DND-41 (cell line): ENCODE results near the gene PPP1R3E.

Source experiments
- ATAC-seq: fragments of 200-7000 bp; cut with Tn5 transposase; 3 replicates; pipeline ENCODE4 v1.9.1; 2021; ENCODE audit warnings: low read depth; ENCODE audit not compliant: insufficient read depth
- DNase-seq: peaks from one replicate; pipeline ENCODE4 v3.0.0-alpha.2; 2020
- H2AFZ ChIP-seq: 2 replicates; pipeline ENCODE4 v1.6.0; 2012; ENCODE audit warnings: low read depth, low read length
- H3K27ac ChIP-seq: 2 replicates; pipeline ENCODE4 v1.5.1; 2012; ENCODE audit warnings: low read length, inconsistent platforms
- H3K27me3 ChIP-seq: fragments of 200-600 bp; sonication (generic); 2 replicates; pipeline ENCODE4 v1.6.0; 2012; ENCODE audit warnings: low read length, mild to moderate bottlenecking, inconsistent platforms; ENCODE audit not compliant: insufficient read depth, poor library complexity
- H3K36me3 ChIP-seq: 2 replicates; pipeline ENCODE4 v1.5.1; 2012; ENCODE audit warnings: low read length, inconsistent platforms; ENCODE audit not compliant: insufficient read depth
- H3K4me1 ChIP-seq: 2 replicates; pipeline ENCODE4 v1.5.1; 2012; ENCODE audit warnings: mild to moderate bottlenecking, low read length; ENCODE audit not compliant: insufficient read depth
- H3K4me2 ChIP-seq: 2 replicates; pipeline ENCODE4 v1.6.0; 2012; ENCODE audit warnings: mild to moderate bottlenecking, moderate library complexity, low read length, inconsistent platforms; ENCODE audit not compliant: insufficient read depth
- H3K4me3 ChIP-seq, 2 experiments: fragments of 200-600 bp in 1 of 2; shearing (Covaris generic) in 1 of 2; 2 replicates each; pipeline ENCODE4 v1.5.1; 2012 to 2016; ENCODE audit warnings: inconsistent platforms in 2 of 2, low read length in 2 of 2, mild to moderate bottlenecking in 2 of 2, low read depth in 1 of 2, moderate library complexity in 1 of 2
- H3K79me2 ChIP-seq: 2 replicates; pipeline ENCODE4 v1.6.0; 2012; ENCODE audit warnings: low read length, inconsistent platforms; ENCODE audit not compliant: insufficient read depth
- H3K9ac ChIP-seq: 2 replicates; pipeline ENCODE4 v1.6.0; 2012; ENCODE audit warnings: low read depth, mild to moderate bottlenecking, inconsistent platforms, low read length, moderate library complexity
- H3K9me3 ChIP-seq: 2 replicates; pipeline ENCODE4 v1.5.1; 2012; ENCODE audit warnings: low read length, moderate library complexity, mild to moderate bottlenecking, inconsistent platforms; ENCODE audit not compliant: insufficient read depth, severe bottlenecking
- H4K20me1 ChIP-seq: 2 replicates; pipeline ENCODE4 v1.6.0; 2012; ENCODE audit warnings: low read length; ENCODE audit not compliant: insufficient read depth
- EZH2 ChIP-seq: IDR thresholded peaks from 3 replicates; pipeline ENCODE4 v1.6.1; 2012; ENCODE audit warnings: borderline replicate concordance, low read depth, mild to moderate bottlenecking, moderate library complexity, low read length, inconsistent platforms; ENCODE audit not compliant: severe bottlenecking
- TF ChIP-seq, protein P1 (sequence below): IDR thresholded peaks from 2 replicates; pipeline ENCODE4 v1.5.1; 2012; ENCODE audit warnings: borderline replicate concordance, low read length, moderate library complexity, mild to moderate bottlenecking; ENCODE audit not compliant: poor library complexity, severe bottlenecking; ENCODE audit errors: extremely low read depth

PPP1R3E gene

DNA sequence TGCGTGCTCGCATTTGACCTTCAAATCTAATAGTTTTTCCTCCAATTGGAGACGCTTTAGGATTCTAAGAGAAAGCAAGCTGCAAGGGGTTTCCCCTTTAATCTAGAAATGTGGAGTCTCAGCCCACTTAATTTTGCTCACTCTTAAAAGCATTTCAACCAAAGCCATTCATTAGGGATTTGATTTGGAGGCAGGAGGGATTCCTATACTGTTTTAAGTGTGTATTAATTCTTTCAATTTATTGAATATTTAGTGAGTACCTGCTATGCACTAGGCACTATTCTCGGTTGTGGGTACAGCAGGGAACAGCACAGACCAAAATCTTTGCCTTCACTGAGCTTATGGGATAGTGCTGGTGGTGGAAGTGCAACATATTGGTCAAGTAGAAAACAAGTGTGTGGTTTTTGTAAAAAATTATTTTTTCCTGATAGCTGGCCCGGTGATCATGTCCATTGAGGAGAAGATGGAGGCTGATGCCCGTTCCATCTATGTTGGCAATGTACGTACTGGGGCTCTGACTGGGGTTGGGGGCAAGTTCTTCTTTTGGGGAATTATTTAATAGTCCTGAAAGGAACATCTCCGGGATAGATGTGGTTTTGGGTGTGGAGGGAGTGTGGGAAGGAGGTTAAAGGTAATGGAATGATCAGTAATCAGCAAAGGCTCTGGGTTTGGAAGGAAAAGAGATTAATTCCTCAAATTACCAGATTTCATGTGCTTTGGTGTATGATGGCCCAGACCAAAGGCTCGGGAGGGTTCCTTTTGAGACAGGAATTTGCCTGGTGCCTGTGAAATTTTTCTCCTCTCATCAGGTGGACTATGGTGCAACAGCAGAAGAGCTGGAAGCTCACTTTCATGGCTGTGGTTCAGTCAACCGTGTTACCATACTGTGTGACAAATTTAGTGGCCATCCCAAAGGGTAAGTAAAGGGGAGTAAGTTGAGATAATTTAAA, 20.2 kb upstream of the PPP1R3E start:
- Histone ChIP-seq H2AFZ (no peak overlapping the region), H3K36me3 (peaks cover 36% of the 10 kb centered on the region)

DNA sequence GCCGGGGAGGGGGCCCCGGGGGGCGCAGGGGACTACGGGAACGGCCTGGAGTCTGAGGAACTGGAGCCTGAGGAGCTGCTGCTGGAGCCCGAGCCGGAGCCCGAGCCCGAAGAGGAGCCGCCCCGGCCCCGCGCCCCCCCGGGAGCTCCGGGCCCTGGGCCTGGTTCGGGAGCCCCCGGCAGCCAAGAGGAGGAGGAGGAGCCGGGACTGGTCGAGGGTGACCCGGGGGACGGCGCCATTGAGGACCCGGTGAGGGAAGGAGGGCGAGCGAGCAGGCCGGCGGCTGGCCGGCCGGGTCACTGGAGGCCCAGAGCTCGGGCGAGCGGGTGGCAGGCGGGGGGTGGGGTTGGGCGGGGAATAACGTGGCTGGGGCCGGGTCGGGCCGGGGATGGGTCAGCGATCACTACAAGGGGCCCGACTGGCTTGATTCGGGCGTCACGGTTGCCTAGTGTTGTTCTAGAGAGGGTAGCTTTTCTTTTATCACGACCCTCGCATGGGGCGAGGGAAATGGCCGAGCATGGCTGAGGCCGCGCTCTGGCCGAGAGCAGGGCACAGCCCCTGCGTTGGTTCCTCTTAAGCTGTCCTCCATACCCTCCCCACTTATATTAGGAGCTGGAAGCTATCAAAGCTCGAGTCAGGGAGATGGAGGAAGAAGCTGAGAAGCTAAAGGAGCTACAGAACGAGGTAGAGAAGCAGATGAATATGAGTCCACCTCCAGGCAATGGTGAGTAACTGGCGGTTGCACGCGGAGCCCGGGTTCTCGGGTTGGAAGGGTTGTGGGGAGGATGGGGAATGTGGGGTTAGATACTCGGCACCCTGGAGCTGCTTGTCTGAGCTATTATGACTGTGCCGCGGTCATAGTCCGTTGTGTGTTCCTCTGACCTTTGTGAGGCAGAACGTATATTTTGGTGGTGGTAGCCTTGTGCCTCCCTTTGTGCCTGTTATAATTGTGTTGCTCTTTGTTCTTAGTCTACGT, 19.2 kb upstream of the PPP1R3E start:
- no peaks in the 10 kb centered on the region for H3K27me3 ChIP-seq
- peak; percentile 46 for DNase-seq
- H3K4me2 ChIP-seq: peak overlapping the region; percentile 83
- peaks cover 36% of the 10 kb centered on the region for H3K36me3 ChIP-seq
- H3K9me3 ChIP-seq: no peaks in the 10 kb centered on the region
- H3K79me2 ChIP-seq: peaks cover 33% of the 10 kb centered on the region
- ATAC-seq: no peak
- peaks cover 22% of the 10 kb centered on the region for H4K20me1 ChIP-seq
- peak overlapping the region; percentile 82 for H3K9ac ChIP-seq
- peak overlapping the region; percentile 66; the same call in 1 of the 2 replicates for H2AFZ ChIP-seq
- TF ChIP-seq EZH2: no peak
- TF ChIP-seq, protein P1, sequence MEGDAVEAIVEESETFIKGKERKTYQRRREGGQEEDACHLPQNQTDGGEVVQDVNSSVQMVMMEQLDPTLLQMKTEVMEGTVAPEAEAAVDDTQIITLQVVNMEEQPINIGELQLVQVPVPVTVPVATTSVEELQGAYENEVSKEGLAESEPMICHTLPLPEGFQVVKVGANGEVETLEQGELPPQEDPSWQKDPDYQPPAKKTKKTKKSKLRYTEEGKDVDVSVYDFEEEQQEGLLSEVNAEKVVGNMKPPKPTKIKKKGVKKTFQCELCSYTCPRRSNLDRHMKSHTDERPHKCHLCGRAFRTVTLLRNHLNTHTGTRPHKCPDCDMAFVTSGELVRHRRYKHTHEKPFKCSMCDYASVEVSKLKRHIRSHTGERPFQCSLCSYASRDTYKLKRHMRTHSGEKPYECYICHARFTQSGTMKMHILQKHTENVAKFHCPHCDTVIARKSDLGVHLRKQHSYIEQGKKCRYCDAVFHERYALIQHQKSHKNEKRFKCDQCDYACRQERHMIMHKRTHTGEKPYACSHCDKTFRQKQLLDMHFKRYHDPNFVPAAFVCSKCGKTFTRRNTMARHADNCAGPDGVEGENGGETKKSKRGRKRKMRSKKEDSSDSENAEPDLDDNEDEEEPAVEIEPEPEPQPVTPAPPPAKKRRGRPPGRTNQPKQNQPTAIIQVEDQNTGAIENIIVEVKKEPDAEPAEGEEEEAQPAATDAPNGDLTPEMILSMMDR: no peak
- peak overlapping the region; percentile 88 for H3K27ac ChIP-seq
- H3K4me1 ChIP-seq: peaks cover 36% of the 10 kb centered on the region
- H3K4me3 ChIP-seq: peak overlapping the region; percentile 96 to 97

More for the DNA sequence above, 20.2 kb upstream of the PPP1R3E start:
- Histone ChIP-seq H4K20me1 (peaks cover 22% of the 10 kb centered on the region), H3K27ac (peak overlapping the region; percentile 88), H3K79me2 (peaks cover 33% of the 10 kb centered on the region), H3K4me3 (peak overlapping the region; percentile 96 to 97; a peak in 3 of 4 replicates), H3K4me2 (peak overlapping the region; percentile 83), H3K27me3 (no peaks in the 10 kb centered on the region), H3K9me3 (no peaks in the 10 kb centered on the region), H3K9ac (peak overlapping the region; percentile 82), H3K4me1 (peaks cover 36% of the 10 kb centered on the region)
- ATAC-seq: no peak
- DNase-seq: no peak
- TF ChIP-seq, protein P1: no peak
- no peak for TF ChIP-seq EZH2

DNA sequence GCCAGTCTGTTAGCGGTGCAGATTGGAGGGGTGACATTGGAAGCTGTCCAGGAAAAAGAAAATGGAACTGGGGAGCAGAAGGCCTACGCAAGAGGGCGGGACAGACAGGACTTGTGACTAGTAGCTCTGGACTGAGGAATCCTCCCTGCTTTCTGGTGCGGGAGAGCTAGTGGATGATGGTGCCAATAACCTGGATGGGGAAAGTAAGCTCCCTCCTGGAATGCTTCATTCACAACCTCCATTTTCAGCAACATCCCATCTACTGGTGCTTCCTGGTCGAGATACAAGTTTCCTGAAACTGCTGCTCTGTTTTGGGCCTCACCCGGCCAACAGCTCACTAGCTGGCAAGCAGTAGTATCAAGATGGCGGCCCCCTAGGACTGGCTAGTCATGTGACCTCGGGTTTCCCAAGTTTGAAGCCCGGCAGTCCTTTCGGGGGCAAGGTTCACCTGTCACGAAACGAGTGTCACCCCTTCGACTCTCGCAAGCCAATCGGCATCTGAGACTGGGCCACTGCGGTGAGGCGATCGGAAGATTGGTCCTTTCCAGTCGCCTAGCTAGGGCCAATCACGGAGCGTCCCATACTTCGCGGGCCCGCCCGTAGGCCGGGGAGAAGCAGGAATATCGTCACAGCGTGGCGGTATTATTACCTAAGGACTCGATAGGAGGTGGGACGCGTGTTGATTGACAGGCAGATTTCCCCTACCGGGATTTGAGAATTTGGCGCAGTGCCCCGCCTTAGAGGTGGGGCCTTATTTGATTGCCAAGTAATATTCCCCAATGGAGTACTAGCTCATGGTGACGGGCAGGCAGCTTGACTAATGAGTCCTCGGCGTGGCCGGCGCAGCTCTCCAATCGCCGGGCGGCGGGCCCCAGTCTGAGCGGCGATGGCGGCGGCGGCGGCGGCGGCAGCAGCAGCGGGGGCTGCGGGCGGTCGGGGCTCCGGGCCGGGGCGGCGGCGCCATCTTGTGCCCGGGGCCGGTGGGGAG, 18.2 kb upstream of the PPP1R3E start, which contains the start of gene PABPN1:
Gene PABPN1, plus strand, starts transcription at position 874 of the 988 bp plus-strand sequence. Its CDS starts 13 bp downstream, at position 887.
- Histone ChIP-seq H3K36me3 (peaks cover 36% of the 10 kb centered on the region), H3K4me2 (peak within 1 kb of the TSS; percentile 83), H2AFZ (peak within 1 kb of the TSS; percentile 81), H3K27ac (peak within 1 kb of the TSS; percentile 94), H3K4me1 (peaks cover 36% of the 10 kb centered on the region), H3K9me3 (no peaks in the 10 kb centered on the region), H4K20me1 (peaks cover 22% of the 10 kb centered on the region), H3K4me3 (peak within 1 kb of the TSS; percentile 96 to 97), H3K9ac (peak within 1 kb of the TSS; percentile 82), H3K27me3 (no peaks in the 10 kb centered on the region), H3K79me2 (peaks cover 33% of the 10 kb centered on the region)
- DNase-seq (peak; percentile 99), ATAC-seq (peak; percentile 91)
- TF ChIP-seq EZH2: no peak
- TF ChIP-seq, protein P1: no peak
